ENCODE results near the gene RBM5. TPM values are rescaled to one million over a fixed set of nuclear protein-coding genes. Genes with fewer than 3 reads are reported as not detected.
A peak's percentile ranks its signal among the peaks of the same experiment; 100 is the strongest.

Gene RBM5
- total and polyA plus RNA-seq, 2 donors (not counting 1 experiment from before 2014, with no cell fraction given), result 113 to 174 TPM

DNA sequence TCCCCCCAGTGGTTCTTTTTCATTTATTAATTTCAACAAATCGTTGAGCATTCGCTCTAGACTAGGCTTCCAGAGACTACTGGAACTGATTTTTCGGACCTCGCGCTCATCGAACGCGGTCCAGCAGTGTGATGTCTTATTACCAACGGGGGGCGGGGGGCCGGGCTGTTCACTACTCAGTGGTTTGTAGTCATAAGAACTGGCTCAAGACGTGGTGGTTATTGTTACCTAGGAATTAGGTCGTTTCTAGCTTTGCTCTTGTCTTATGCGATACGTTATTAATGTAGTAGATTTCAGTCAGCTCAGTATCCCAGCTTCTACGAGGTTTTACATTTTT, 858 bp downstream of the RBM5 start:
- Histone ChIP-seq H3K9me3 (ENCODE audit: control insufficient read depth, insufficient read depth, low read depth, low read length) (no peaks in the 10 kb centered on the region), H3K9ac (ENCODE audit: insufficient read depth, low read length) (peak overlapping the region; percentile 100), H3K27me3 (ENCODE audit: control insufficient read depth, insufficient read depth, low read length) (no peaks in the 10 kb centered on the region), H3K4me3 (replicated peaks in 1 of 4; ENCODE audit: control extremely low read depth in 1 of 4, insufficient read depth in 1 of 4, low read depth in 3 of 4, low read length in 4 of 4) (peak overlapping the region; percentile 87 to 100 (median 97)), H4K20me1 (ENCODE audit: control insufficient read depth, extremely low read depth, insufficient read depth, low read length) (peaks cover 2% of the 10 kb centered on the region), H2AFZ (ENCODE audit: low read length) (no peak overlapping the region), H3K27ac (ENCODE audit: insufficient read depth, low read length) (peak overlapping the region; percentile 100), H3K4me1 (ENCODE audit: control insufficient read depth, extremely low read depth, insufficient read depth, low read length) (peaks cover 3% of the 10 kb centered on the region), H3K79me2 (ENCODE audit: control insufficient read depth, insufficient read depth, low read length) (peaks cover 45% of the 10 kb centered on the region), H3K36me3 (ENCODE audit: control insufficient read depth, insufficient read depth, low read length) (peaks cover 10% of the 10 kb centered on the region), H3K4me2 (ENCODE audit: extremely low read depth, insufficient read depth, low read length) (peak overlapping the region; percentile 87)
- peak; percentile 28 to 45 for DNase-seq (ENCODE audit: low read depth in 2 of 2)
- TF ChIP-seq, protein P1, sequence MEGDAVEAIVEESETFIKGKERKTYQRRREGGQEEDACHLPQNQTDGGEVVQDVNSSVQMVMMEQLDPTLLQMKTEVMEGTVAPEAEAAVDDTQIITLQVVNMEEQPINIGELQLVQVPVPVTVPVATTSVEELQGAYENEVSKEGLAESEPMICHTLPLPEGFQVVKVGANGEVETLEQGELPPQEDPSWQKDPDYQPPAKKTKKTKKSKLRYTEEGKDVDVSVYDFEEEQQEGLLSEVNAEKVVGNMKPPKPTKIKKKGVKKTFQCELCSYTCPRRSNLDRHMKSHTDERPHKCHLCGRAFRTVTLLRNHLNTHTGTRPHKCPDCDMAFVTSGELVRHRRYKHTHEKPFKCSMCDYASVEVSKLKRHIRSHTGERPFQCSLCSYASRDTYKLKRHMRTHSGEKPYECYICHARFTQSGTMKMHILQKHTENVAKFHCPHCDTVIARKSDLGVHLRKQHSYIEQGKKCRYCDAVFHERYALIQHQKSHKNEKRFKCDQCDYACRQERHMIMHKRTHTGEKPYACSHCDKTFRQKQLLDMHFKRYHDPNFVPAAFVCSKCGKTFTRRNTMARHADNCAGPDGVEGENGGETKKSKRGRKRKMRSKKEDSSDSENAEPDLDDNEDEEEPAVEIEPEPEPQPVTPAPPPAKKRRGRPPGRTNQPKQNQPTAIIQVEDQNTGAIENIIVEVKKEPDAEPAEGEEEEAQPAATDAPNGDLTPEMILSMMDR (conservative IDR thresholded peaks at IDR 0.05 in 1 of 2, IDR thresholded peaks at IDR 0.05 in 1 of 2; ENCODE audit: low read depth in 1 of 2, low read length in 2 of 2), result no peak
- TF ChIP-seq EZH2 (IDR thresholded peaks at IDR 0.05; ENCODE audit: low read length, missing control alignments), result no peak

GRCh38 chr3:50090984-50091383, 2.3 kb downstream of the RBM5 start:
- Histone ChIP-seq H3K4me3 (replicated peaks in 1 of 4; ENCODE audit: control extremely low read depth in 1 of 4, insufficient read depth in 1 of 4, low read depth in 3 of 4, low read length in 4 of 4) (peak overlapping the region; percentile 87 to 100 (median 97)), H3K79me2 (ENCODE audit: control insufficient read depth, insufficient read depth, low read length) (peaks cover 49% of the 10 kb centered on the region), H2AFZ (ENCODE audit: low read length) (no peak overlapping the region), H3K4me1 (ENCODE audit: control insufficient read depth, extremely low read depth, insufficient read depth, low read length) (peaks cover 3% of the 10 kb centered on the region), H4K20me1 (ENCODE audit: control insufficient read depth, extremely low read depth, insufficient read depth, low read length) (peaks cover 2% of the 10 kb centered on the region), H3K36me3 (ENCODE audit: control insufficient read depth, insufficient read depth, low read length) (peaks cover 13% of the 10 kb centered on the region), H3K9me3 (ENCODE audit: control insufficient read depth, insufficient read depth, low read depth, low read length) (no peaks in the 10 kb centered on the region), H3K27ac (ENCODE audit: insufficient read depth, low read length) (no peak overlapping the region), H3K27me3 (ENCODE audit: control insufficient read depth, insufficient read depth, low read length) (no peaks in the 10 kb centered on the region), H3K9ac (ENCODE audit: insufficient read depth, low read length) (no peak overlapping the region), H3K4me2 (ENCODE audit: extremely low read depth, insufficient read depth, low read length) (peak overlapping the region; percentile 87)
- no peak for TF ChIP-seq EZH2 (IDR thresholded peaks at IDR 0.05; ENCODE audit: low read length, missing control alignments)
- TF ChIP-seq, protein P1 (conservative IDR thresholded peaks at IDR 0.05 in 1 of 2, IDR thresholded peaks at IDR 0.05 in 1 of 2; ENCODE audit: low read depth in 1 of 2, low read length in 2 of 2), result no peak
- DNase-seq (ENCODE audit: low read depth in 2 of 2), result no peak

GRCh38 chr3:50095352-50095998, 6.8 kb downstream of the RBM5 start:
- Histone ChIP-seq H3K9ac (ENCODE audit: insufficient read depth, low read length) (no peak overlapping the region), H2AFZ (ENCODE audit: low read length) (no peak overlapping the region), H3K27ac (ENCODE audit: insufficient read depth, low read length) (no peak overlapping the region), H3K27me3 (ENCODE audit: control insufficient read depth, insufficient read depth, low read length) (no peaks in the 10 kb centered on the region), H3K36me3 (ENCODE audit: control insufficient read depth, insufficient read depth, low read length) (peaks cover 22% of the 10 kb centered on the region), H3K79me2 (ENCODE audit: control insufficient read depth, insufficient read depth, low read length) (peaks cover 41% of the 10 kb centered on the region), H3K4me1 (ENCODE audit: control insufficient read depth, extremely low read depth, insufficient read depth, low read length) (peaks cover 1% of the 10 kb centered on the region), H3K4me3 (replicated peaks in 1 of 4; ENCODE audit: control extremely low read depth in 1 of 4, insufficient read depth in 1 of 4, low read depth in 3 of 4, low read length in 4 of 4) (no peak overlapping the region), H3K4me2 (ENCODE audit: extremely low read depth, insufficient read depth, low read length) (no peak overlapping the region), H4K20me1 (ENCODE audit: control insufficient read depth, extremely low read depth, insufficient read depth, low read length) (peaks cover 2% of the 10 kb centered on the region), H3K9me3 (ENCODE audit: control insufficient read depth, insufficient read depth, low read depth, low read length) (no peaks in the 10 kb centered on the region)
- TF ChIP-seq, protein P1 (conservative IDR thresholded peaks at IDR 0.05 in 1 of 2, IDR thresholded peaks at IDR 0.05 in 1 of 2; ENCODE audit: low read depth in 1 of 2, low read length in 2 of 2), result no peak
- TF ChIP-seq EZH2 (IDR thresholded peaks at IDR 0.05; ENCODE audit: low read length, missing control alignments), result no peak
- DNase-seq (ENCODE audit: low read depth in 2 of 2), result no peak

All from fibroblast of lung (primary cell).